SH-SY5Y (cell line): ENCODE results near the gene EIPR1.

Source experiments
- GATA2 ChIP-seq: IDR thresholded peaks from 2 replicates; pipeline ENCODE4 v1.6.1; 2011; ENCODE audit warnings: mild to moderate bottlenecking, low read depth, low read length
- GATA3 ChIP-seq: IDR thresholded peaks from 2 replicates; pipeline ENCODE4 v1.6.1; 2011; ENCODE audit warnings: low read depth, mild to moderate bottlenecking, low read length, moderate library complexity

GRCh38 chr2:3260959-3261358 lies 116.7 kb downstream of the EIPR1 start:
- TF ChIP-seq GATA2 (no peak), GATA3 (no peak)
